Posterior vena cava (tissue), 2 donors: ENCODE measurements around the gene PLCG2. TPM values are rescaled to one million over a fixed set of nuclear protein-coding genes. Genes with fewer than 3 reads are reported as not detected.
"Not testable (repeated sequence)": the region's sequence is repeated elsewhere in the genome, so short reads cannot be mapped to it uniquely, and the experiment has no call there.

Experiments
- DNase-seq: peaks from one replicate; pipeline ENCODE4 v3.0.0-alpha.2; 2020; ENCODE audit warnings: low spot score
- intact Hi-C, 2 donors: fragments of 100-400 bp; cut with DNase I; formaldehyde crosslinking; loops; one replicate each; pipeline versions ENCODE4 v1.14.1 to v1.14.2; 2022 to 2023
- total RNA-seq, 2 donors: library from RNA; stranded (reverse); fragmentation: NEBNext Ultra II Directional; extraction: Animal tissue kit (Norgen Biotek cat#: 25700); gene quantifications; one replicate each; pipeline ENCODE4 v1.2.1, GENCODE V29; 2021
- donor health status: DM: yes; HTN: yes; CAD: no.
- donor health status: DM: yes; HTN: yes; CAD: no.

The PLCG2 gene
- total RNA-seq, 2 donors from 2014 or later = 15.9 to 24.5 TPM

DNA sequence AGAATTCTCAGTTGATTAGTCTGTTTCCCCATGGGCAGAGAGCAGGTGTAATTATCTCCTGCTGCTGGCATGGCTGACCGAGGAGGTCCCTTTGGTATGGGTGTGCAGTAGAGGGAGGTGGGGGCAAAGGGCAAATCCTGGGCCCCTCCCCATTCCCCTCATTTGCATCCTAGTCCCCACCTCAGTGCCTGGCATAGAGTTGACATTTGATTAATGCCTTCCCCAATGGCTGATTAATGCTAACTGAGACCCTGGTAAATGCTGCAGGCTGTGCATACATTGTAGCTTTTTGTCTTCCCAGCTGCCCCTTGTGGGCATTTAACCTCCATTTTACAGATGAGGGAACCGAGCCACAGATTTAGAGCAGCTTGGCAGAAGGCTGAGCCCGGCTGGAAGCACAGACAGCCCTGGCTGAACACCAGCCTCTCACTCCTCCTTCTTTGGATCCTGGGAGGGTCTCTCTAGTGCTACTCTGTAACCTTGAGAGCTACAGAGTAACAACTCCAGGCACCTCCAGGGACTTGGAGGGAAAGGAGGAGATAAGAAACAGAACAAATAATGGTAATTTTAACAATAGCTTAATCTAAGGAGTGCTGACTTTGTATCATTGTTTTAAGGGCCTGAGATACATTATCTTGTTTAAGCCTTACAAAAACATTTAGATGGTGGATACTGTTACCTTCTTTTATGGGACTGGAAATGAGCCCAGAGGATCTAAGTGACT lies 5.1 kb downstream of the PLCG2 start:
- DNase-seq = no peak
- intact Hi-C loops = no loop called here

DNA sequence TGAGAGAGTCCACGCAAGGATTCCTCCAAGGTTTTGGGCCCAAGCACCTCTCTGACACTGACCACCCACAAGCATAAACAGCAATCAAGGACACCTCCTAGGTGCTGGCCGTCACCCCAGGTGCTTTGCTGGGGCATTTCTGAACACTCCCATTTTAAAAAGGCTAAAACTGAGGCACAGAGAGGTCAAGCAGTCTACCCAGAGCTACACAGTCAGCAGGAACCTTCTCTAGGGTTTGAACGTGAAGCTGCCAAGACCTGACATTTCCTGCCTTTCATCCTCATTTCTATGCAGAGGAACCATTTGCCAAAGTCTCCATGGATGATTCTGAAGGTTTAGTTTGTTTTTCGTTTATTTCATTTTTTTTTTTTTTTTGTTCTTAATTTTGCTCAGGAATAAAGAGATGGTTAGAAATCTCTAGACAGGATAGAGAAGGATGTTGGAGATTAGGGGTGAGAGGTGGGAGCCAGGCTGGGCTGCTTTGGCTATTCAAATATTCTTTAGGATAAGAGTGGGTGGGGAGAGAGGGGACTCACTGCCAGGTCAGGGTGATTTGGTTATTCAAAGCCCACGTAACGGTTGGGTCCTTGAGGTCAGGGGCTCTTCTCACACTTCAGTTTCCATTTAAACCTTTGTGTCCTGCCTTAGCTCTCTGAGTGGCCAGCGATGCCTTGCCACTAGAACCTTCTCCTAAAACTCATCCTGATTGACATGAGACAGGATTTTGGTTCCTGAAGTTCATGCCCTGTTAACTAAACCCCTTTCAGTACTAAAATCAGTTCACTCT lies 6.2 kb downstream of the PLCG2 start:
- no peak for DNase-seq
- intact Hi-C loops = no loop called here

DNA sequence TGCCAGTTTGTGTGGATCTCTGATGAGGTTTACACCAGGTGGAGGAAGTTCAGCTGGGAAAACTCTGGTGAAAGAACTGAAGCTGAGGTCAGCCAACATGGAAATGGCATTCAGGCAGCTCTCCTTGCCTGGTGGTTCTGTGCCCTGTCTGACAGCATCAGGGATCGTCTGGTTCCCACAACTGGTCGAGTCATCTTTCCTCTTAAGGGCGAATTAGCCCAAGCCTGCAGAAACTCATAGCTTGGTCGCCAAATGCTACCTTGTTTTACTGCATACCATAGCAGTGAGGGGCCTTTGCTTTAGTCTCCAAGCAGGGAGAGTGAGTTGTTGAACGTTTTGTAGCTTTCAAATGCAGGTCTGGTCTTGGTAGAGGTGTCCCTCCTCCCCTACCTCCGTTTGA lies 7.2 kb downstream of the PLCG2 start:
- intact Hi-C loops = no loop called here
- DNase-seq = no peak

- intact Hi-C loops = no loop called here
- no peak for DNase-seq
These were observed 7.8 kb downstream of the PLCG2 start for GRCh38 chr16:81786868-81787267.

GRCh38 chr16:81787659-81788058 lies 8.6 kb downstream of the PLCG2 start:
- intact Hi-C loops = no loop called here
- no peak for DNase-seq

DNA sequence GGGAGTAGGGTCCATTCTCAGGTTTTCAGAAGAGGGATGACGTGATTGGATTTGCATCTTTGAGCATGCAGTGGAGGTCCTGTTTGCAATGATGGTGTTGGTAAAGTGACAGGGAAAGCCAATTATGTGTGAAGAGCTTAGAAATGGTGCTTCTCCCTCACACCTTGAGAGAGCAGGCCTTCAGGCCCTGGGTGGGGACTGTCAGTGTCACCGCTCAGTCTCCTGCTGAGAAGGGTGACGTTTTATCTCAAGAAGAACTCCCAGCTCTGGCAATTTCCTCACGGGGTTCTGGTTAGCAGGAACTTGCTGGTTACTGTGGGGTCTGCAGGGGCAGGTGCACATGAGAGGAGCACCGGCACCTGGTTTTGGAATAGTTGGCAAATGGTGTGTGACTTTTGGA lies 11.2 kb downstream of the PLCG2 start:
- intact Hi-C loops = no loop called here
- no peak for DNase-seq

- intact Hi-C loops = no loop called here
- DNase-seq = no peak
These were observed 11.8 kb downstream of the PLCG2 start for GRCh38 chr16:81790830-81791435.

GRCh38 chr16:81792828-81793227 lies 13.7 kb downstream of the PLCG2 start:
- intact Hi-C loops = no loop called here
- DNase-seq = no peak

DNA sequence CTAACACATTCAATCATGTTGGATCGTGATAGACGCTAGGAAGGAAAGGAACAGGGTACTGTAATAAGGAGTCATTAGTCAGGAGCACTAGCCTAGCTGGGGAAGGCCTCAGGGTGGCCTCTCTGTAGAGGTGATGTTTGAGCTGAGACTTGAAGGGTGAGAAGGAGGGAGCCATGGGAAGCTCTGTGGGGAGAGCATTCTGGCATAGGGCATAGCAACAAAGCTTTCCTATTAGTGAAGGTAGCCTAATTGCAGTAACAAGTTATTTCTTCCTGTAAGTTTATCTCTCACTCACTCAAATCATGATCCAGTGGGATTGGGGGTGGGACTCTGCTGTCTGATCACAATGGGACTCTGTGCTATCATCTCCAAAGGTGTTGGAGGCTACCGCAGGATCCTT lies 16.1 kb downstream of the PLCG2 start:
- intact Hi-C loops = no loop called here
- DNase-seq = no peak

DNA sequence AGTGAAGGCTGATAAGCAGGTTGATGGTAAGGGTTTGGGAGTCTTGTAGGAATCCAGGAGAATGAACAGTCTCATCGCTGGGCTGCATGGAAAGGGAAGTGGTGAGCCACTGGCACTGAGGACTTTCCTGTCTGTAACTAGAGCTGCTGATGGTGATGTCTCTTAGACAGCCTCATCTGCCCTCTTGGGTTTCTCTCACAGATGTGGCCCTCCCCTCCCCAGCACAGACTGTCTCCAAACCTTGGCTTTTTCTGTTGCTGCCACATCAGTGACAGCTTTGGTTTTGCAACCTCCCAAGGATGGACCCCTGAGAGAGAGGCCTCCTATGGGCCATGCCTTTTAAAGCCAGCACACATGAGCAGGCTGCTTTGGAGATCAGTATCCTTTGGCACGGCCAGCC lies 16.9 kb downstream of the PLCG2 start:
- DNase-seq = no peak
- intact Hi-C loops = no loop called here

- intact Hi-C loops = no loop called here
- DNase-seq = no peak
These were observed 17.7 kb downstream of the PLCG2 start for GRCh38 chr16:81796583-81797346.

DNA sequence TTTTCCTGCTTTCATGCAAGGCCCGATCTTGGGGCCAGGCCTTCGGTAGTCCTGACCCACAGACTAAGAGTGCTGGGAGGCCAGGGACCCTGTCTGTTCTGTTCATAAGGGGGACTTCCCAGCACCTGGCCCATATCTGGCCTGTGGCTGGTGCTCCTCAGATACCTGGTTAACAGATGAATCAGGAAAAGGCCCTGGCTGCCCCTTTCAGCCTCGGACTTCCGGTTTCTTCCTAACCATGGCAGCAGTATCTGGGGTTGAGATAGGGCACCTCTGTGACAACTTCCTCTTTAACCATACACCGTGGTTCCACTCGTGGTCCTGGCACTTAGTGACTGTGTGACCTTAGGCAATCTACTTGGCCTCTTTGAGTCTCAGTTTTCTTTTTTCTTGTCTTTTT lies 18.4 kb downstream of the PLCG2 start:
- intact Hi-C loops = no loop called here
- DNase-seq = no peak

- DNase-seq = no peak
- intact Hi-C loops = no loop called here
These were observed 19.4 kb downstream of the PLCG2 start for GRCh38 chr16:81798311-81799137.

- intact Hi-C loops = no loop called here
- DNase-seq = no peak
These were observed 20.0 kb downstream of the PLCG2 start for GRCh38 chr16:81799138-81799504.

- DNase-seq, intact Hi-C loops: not testable (repeated sequence)
These were observed 22.6 kb downstream of the PLCG2 start for GRCh38 chr16:81801724-81802123.

DNA sequence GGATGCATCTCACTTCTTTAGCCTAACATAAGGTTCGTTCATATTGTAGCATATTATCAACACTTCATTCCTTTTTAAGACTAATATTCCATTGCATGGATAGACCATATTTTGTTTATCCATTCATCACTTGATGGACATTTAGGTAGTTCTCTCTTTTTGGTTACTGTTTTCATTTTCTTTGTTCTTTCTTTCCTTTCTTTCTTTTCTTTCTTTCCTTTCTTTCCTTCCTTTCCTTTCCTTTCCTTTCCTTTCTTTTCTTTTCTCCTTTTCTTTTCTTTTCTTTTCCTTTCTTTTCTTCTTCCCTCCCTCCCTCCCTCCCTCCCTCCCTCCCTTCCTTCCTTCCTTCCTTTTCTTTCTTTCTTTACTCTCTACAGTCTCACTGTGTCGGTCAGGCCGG lies 24.2 kb downstream of the PLCG2 start:
- no peak for DNase-seq
- intact Hi-C loops = no loop called here

GRCh38 chr16:81804134-81804610 lies 25.1 kb downstream of the PLCG2 start:
- intact Hi-C loops = no loop called here
- no peak for DNase-seq

GRCh38 chr16:81806696-81807095 lies 27.6 kb downstream of the PLCG2 start:
- intact Hi-C loops = no loop called here
- no peak for DNase-seq

DNA sequence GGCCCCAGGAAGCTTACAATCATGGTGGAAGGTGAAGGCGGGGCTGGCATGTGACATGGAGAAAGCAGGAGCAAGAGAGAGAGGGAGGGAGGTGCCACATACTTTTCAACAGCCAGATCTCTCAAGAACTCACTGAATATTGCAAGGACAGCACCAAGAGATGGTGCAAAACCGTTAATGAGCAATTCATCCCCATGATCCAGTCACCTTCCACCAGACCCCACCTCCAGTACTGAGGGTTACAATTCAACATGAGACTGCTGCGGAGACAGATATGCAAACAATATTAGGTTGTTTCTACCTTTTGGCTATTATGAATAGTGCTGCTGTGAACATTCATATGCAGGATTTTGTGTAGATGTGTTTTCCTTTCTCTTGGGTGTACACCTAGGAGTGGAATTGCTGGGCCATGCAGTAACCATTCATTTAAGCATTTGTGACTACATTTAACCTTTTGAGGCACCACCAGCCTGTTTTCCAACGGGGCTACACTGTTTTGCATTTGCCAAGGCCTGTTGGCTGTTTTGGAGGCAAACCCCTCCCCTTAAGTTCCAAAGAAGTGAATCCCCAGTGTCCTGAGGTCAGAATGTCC lies 28.8 kb downstream of the PLCG2 start:
- no peak for DNase-seq
- intact Hi-C loops = no loop called here
